ENCODE data around the gene MYO1A. TPM values are rescaled to one million over a fixed set of nuclear protein-coding genes. Genes with fewer than 3 reads are reported as not detected.

MYO1A gene
- total and polyA plus RNA-seq, 2 of the 13 experiments (the other 11 are each of a cell fraction or from before 2014, with no cell fraction given), result 5.3 to 6.0 TPM

DNA sequence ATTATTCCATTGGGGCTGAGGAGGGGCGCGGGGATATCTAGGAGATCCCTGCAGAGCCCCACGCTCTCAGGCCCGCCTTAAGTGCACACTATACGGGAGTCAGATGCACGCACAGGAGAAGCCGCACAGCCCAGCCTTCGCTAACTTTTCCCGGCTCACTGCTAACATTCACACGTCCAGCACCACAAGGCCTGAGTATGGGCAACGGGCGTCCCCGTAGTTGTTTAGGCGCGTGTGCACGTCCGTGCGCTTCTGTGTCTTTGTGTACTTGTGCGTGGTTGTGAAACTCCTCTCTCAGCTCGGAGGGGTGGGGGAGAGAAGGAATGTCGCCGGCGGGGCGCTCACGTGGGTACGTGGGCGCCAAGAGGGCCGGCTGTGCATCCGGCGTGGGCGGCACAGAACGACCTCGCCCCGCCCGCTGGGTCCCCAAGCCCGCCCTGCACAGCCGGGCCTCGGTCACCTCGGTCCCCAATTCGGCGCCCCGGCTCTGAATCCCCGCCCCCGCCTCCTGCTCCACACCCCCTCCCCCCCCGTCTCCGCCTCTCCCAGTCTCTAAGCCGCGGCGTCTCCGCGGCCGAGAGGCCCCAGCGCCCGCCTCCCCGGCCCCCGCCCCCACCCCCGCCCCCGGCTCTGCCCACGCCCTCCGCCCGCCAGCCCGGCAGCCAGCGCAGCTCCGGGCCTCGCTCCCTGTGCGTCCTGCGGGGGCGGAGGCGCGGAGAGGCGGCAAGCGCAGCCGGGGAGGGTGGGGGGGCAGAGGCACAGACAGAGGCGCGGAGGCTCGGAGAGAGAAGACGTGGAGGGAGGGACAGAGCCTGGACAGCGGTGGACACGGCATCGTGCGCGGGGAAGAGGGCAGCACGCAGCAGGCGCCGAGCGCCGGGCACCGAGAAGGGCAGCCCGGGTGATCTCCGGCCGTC is 38.7 kb upstream of the MYO1A start, which contains the start of gene NAB2 (continued):
- TF ChIP-seq IKZF5 (CRISPR knock-in tag; IDR thresholded peaks at IDR 0.05) (peak; percentile 77), PCBP1 (IDR thresholded peaks at IDR 0.05; ENCODE audit: borderline replicate concordance, low read depth, low read length) (no peak), MED8 (CRISPR knock-in tag; IDR thresholded peaks at IDR 0.05; ENCODE audit: insufficient replicate concordance) (no peak), GPN1 (CRISPR knock-in tag; IDR thresholded peaks at IDR 0.05; ENCODE audit: borderline replicate concordance) (no peak), ZSCAN31 (CRISPR knock-in tag; IDR thresholded peaks at IDR 0.05; ENCODE audit: low read depth) (peak; percentile 74), ZNF615 (CRISPR knock-in tag; IDR thresholded peaks at IDR 0.05; ENCODE audit: borderline replicate concordance) (no peak), ADNP (CRISPR knock-in tag; IDR thresholded peaks at IDR 0.05) (no peak), ZNF800 (CRISPR knock-in tag; IDR thresholded peaks at IDR 0.05) (0 out of 2 replicates have a peak, but pooled peaks have one; percentile 21), ZFP82 (CRISPR knock-in tag; IDR thresholded peaks at IDR 0.05; ENCODE audit: borderline replicate concordance) (no peak), XRCC5 (optimal IDR thresholded peaks at IDR 0.05; ENCODE audit: low read length) (peak; percentile 14), MBNL3 (CRISPR knock-in tag; conservative IDR thresholded peaks at IDR 0.05) (no peak), ZBTB38 (CRISPR knock-in tag; IDR thresholded peaks at IDR 0.05) (0 out of 2 replicates have a peak, but pooled peaks have one; percentile 28), GFI1 (CRISPR knock-in tag; IDR thresholded peaks at IDR 0.05; ENCODE audit: borderline replicate concordance) (peak; percentile 15; the same call in 1 of the 2 replicates), ZNF281 (CRISPR knock-in tag; IDR thresholded peaks at IDR 0.05; ENCODE audit: borderline replicate concordance) (peak; percentile 89), CEBPZ (IDR thresholded peaks at IDR 0.05; ENCODE audit: low read length) (no peak), KAT7 (CRISPR knock-in tag; IDR thresholded peaks at IDR 0.05; ENCODE audit: borderline replicate concordance) (no peak; the same call in 1 of the 2 replicates)
- TF ChIP-seq, protein P1, sequence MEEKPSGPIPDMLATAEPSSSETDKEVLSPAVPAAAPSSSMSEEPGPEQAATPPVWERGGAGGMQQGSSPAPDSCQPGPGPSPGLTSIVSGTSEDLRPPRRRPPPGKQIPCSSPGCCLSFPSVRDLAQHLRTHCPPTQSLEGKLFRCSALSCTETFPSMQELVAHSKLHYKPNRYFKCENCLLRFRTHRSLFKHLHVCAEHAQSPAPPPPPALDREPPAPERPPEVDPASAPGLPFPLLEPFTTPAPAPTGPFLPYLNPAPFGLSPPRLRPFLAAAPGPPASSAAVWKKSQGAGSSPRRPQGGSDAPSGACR (CRISPR knock-in tag; IDR thresholded peaks at IDR 0.05), result peak; percentile 60; the same call in 1 of the 2 replicates

All from HepG2 (cell line).